Adipocyte (in vitro differentiated cells): ENCODE results near the gene RNF123.

Experiments
- DNase-seq: peaks from one replicate; pipeline ENCODE4 v3.0.0-alpha.2; 2015; ENCODE audit warnings: low read depth
- H3K27me3 ChIP-seq: replicated peaks from 2 replicates; pipeline ENCODE4 v1.7.0; 2013; ENCODE audit warnings: mild to moderate bottlenecking, low read length, moderate library complexity; ENCODE audit not compliant: control insufficient read depth, insufficient read depth
- H3K36me3 ChIP-seq: 2 replicates; pipeline ENCODE4 v1.7.0; 2013; ENCODE audit warnings: low read length, mild to moderate bottlenecking, moderate library complexity; ENCODE audit not compliant: control insufficient read depth, insufficient read depth, severe bottlenecking
- H3K4me1 ChIP-seq: 2 replicates; pipeline ENCODE4 v1.7.0; 2013; ENCODE audit warnings: mild to moderate bottlenecking, low read length, moderate library complexity; ENCODE audit not compliant: control insufficient read depth, insufficient read depth
- H3K4me3 ChIP-seq: 2 replicates; pipeline ENCODE4 v1.7.0; 2013; ENCODE audit warnings: mild to moderate bottlenecking, low read length, moderate library complexity
- H3K9ac ChIP-seq: 2 replicates; pipeline ENCODE4 v1.7.0; 2013; ENCODE audit warnings: mild to moderate bottlenecking, low read length, moderate library complexity
- H3K9me3 ChIP-seq: 2 replicates; pipeline ENCODE4 v1.7.0; 2013; ENCODE audit warnings: mild to moderate bottlenecking, low read length, moderate library complexity; ENCODE audit not compliant: control insufficient read depth

Gene RNF123

DNA sequence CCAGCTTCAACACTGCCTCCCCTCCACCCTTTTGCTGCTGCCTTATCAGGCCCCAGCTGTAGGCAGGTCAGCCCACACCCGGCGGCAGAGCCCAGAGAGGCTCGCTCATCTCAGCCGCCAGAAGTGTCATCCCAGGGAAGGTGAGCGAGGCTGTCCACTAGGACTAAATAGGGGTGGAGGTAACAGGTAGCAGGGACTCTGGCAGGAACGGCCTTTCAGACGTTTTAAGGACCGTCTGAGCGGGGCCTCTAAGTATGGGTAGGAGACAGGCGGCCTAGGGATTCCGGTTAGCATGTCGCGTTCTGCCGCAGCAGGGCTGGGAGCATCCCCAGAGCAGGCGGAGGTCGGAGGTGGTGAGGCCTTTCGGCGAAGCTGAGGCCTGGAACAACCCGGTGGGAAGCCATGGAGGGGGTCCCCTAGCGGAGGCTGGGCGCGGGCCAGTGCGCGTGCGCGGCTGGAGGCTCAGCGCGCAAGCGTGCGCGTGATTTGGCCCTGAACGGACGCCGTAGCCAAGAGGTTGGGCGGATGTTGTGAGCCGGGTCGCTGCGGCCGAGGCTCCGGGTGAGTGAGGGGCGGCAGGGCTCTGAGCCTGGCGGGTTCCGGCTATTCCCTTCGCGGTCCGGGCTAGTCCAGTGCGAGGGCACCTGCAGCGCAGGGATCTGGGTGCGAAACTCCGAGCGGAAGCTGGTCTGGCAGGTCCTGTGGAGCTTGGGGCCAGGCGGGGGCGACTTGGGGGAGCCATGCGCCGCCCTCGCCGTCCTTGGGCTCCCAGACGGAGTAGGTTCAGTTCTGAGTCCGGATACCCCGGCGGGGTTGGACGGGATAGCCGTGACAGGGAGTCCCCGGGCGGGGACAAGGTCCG, at the start of gene RNF123, which contains the start of gene MST1:
Gene RNF123 (plus strand): TSS at position 512 of the 862 bp plus-strand sequence. CDS start 1,609 bp downstream, outside the sequence.
Gene MST1 (minus strand): TSS at position 429 of the 862 bp plus-strand sequence. CDS start 783 bp downstream, outside the sequence.
- peak; percentile 95 for DNase-seq
- H3K4me1 ChIP-seq, result peaks cover 6% of the 10 kb centered on the region
- peak within 1 kb of the TSS; percentile 98 for H3K4me3 ChIP-seq
- no peaks in the 10 kb centered on the region for H3K9me3 ChIP-seq
- no peaks in the 10 kb centered on the region for H3K27me3 ChIP-seq
- H3K36me3 ChIP-seq, result peaks cover 4% of the 10 kb centered on the region
- peak within 1 kb of the TSS; percentile 98 for H3K9ac ChIP-seq

DNA sequence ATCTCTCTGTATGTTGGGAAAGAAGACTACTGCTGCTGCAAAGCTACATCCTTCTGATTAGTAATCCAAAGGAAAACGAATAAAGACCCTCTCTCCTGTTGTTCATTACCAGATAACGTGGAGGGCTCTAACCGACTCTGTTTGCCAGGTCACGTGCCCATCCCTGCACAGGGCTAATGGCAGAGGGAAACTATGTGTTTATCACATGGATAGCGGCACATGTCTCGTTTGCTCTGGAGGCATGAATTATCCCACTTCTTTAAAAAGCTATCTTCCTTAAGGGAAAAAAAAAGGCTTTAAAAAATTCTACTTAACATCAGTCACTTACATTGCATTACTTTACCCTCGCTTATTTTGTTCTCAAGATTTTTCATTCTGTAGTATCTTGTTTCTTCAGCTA, 48.1 kb upstream of the RNF123 start:
- DNase-seq, result no peak
- no peaks in the 10 kb centered on the region for H3K36me3 ChIP-seq
- no peak overlapping the region for H3K4me3 ChIP-seq
- no peaks in the 10 kb centered on the region for H3K9me3 ChIP-seq
- no peaks in the 10 kb centered on the region for H3K4me1 ChIP-seq
- no peak overlapping the region for H3K9ac ChIP-seq
- H3K27me3 ChIP-seq, result peaks cover 30% of the 10 kb centered on the region

DNA sequence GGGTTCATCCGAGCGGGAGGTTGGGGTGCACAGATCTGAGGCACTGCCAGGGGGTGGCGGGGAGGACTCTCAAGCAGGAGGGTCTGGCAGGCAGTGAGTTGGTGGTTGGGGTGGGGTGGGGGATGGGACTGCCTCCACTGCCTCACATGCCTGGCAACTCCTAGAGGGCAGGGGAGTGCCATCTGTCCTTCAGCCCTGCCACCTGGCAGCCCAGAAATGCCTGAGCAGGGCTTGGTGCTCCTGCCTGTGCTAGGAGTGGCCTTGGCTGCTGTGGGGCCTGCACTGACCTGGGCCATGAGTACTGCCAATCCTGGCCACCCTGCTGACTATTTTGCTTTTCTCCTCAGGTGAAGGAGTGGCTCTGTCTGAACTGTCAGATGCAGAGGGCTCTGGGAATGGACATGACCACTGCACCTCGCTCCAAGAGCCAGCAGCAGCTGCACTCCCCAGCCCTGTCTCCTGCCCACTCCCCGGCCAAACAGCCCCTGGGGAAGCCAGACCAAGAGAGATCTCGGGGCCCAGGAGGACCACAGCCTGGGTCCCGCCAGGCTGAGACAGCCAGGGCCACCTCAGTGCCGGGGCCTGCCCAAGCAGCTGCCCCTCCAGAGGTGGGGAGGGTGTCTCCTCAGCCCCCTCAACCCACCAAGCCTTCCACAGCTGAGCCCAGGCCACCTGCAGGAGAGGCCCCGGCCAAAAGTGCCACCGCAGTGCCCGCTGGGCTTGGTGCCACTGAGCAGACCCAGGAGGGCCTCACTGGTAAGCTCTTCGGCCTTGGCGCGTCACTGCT, 47.2 kb upstream of the RNF123 start:
- H3K4me1 ChIP-seq, result no peaks in the 10 kb centered on the region
- DNase-seq, result no peak
- peaks cover 24% of the 10 kb centered on the region for H3K27me3 ChIP-seq
- H3K36me3 ChIP-seq, result no peaks in the 10 kb centered on the region
- H3K9ac ChIP-seq, result no peak overlapping the region
- H3K4me3 ChIP-seq, result no peak overlapping the region
- H3K9me3 ChIP-seq, result no peaks in the 10 kb centered on the region

DNA sequence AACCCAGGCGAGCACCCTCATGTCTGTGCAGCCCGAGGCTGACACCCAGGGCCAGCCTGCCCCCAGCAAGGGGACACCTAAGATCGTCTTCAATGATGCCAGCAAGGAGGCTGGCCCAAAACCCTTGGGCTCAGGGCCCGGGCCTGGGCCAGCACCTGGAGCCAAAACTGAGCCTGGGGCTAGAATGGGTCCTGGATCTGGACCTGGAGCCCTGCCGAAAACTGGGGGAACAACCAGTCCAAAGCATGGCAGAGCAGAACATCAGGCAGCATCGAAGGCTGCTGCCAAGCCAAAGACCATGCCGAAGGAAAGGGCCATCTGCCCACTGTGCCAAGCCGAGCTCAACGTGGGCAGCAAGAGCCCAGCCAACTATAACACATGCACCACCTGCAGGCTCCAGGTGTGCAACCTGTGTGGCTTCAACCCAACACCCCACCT, 46.6 kb upstream of the RNF123 start:
- Histone ChIP-seq H3K4me1 (no peaks in the 10 kb centered on the region), H3K4me3 (no peak overlapping the region)

DNA sequence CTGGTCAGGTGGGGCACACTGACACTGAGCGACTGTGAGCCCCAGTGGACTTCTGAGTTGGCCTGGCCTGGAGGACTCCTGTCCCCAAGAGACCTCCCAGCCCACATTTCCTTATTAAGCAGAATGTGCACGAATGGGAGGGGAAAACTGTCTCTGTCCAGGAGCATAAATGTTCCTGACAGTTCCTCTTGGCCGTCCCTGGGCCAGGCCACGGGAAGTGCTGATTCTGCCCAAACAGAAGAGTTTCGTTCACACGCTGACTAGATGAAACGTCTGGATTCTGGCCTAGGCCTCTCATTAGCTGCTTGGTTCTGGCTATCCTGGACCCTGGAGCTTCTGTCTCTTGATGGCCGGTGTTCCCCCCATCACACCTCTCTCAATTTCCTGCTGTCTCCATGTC, 44.7 kb upstream of the RNF123 start:
- Histone ChIP-seq H3K9ac (no peak overlapping the region), H3K36me3 (no peaks in the 10 kb centered on the region), H3K9me3 (no peaks in the 10 kb centered on the region), H3K4me1 (no peaks in the 10 kb centered on the region), H3K4me3 (no peak overlapping the region), H3K27me3 (peaks cover 25% of the 10 kb centered on the region)
- no peak for DNase-seq

More for the DNA sequence above, 46.6 kb upstream of the RNF123 start:
- Histone ChIP-seq H3K9ac (no peak overlapping the region), H3K36me3 (no peaks in the 10 kb centered on the region), H3K9me3 (no peaks in the 10 kb centered on the region), H3K27me3 (peaks cover 18% of the 10 kb centered on the region)
- DNase-seq, result no peak

DNA sequence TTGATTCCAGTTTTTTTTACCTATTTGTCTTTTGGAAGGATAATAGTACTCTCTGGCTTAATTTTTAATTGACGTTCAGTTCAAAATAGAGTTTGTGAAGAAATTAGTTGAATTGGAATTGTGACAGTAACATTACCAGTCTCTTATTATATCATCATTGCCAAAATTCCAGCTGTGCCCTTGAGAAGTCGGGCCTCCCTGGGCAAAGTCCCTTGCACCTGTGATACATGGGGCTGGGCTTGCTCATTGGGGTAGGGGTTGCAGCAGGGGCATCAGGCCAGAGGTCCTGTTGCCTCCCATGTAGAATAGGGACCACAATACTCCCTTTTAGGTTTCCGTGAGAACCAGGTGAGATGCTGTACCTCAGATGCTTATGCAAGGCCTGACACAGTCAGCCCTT, 43.1 kb upstream of the RNF123 start:
- H3K9me3 ChIP-seq, result no peaks in the 10 kb centered on the region
- no peak overlapping the region for H3K4me3 ChIP-seq
- no peak overlapping the region for H3K9ac ChIP-seq
- no peak for DNase-seq
- peaks cover 26% of the 10 kb centered on the region for H3K27me3 ChIP-seq
- no peaks in the 10 kb centered on the region for H3K36me3 ChIP-seq
- H3K4me1 ChIP-seq, result no peaks in the 10 kb centered on the region

DNA sequence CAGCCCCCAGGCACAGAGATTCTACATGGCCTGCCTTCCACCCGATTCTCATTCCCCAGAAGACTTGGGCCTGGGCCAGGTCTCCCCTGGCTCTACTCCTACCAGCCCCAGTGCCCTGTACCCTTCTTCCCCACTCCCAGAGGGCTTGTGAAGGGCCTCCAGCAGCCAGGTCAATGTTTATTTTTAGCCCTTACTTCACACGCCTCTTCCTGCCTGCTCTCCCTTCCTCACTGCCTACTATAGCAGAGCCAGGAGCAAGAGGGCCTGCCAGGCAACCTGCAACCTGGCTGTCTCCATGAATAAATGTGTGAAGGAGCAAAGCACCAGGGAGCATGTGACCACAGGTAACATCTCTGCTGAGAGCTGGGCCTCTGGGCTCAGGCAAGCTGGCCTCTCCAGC, 41.6 kb upstream of the RNF123 start:
- Histone ChIP-seq H3K4me3 (no peak overlapping the region), H3K27me3 (peaks cover 31% of the 10 kb centered on the region), H3K9ac (no peak overlapping the region), H3K9me3 (no peaks in the 10 kb centered on the region), H3K36me3 (no peaks in the 10 kb centered on the region), H3K4me1 (no peaks in the 10 kb centered on the region)
- no peak for DNase-seq

DNA sequence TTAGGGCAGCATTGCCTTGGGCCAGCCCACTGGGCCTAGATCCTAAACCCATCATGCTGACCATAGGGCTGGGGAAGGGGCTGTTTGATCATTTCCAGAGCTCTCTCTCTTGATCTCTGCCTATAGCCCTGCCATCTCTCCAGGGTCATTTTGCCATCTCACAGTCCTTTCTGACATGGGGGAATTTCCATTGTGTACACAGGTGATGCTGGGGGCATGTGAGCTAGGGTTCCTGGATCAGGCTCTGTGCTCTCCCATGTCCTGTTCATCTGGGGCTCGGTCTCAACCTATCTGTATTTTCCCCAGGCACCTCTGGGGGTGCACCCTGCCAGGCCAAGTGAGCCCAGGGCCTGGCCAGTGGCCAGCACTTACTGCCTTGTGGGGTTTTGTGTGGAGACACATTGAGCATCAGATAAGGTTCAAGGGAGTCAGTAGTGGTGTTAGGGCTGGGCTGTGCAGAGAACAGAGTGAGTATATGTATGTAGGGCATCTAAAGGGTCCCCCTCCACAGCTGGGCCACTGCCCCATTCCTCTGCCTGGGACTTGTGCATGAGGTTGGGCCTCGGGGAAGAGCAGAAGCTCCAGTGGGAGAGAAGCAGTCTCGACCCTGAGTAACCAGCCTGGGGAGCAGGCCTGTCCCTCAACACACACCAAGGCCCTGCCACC, 40.9 kb upstream of the RNF123 start:
- no peaks in the 10 kb centered on the region for H3K36me3 ChIP-seq
- H3K27me3 ChIP-seq, result peaks cover 27% of the 10 kb centered on the region
- no peak overlapping the region for H3K9ac ChIP-seq
- DNase-seq, result no peak
- no peaks in the 10 kb centered on the region for H3K4me1 ChIP-seq
- no peak overlapping the region for H3K4me3 ChIP-seq
- no peaks in the 10 kb centered on the region for H3K9me3 ChIP-seq

DNA sequence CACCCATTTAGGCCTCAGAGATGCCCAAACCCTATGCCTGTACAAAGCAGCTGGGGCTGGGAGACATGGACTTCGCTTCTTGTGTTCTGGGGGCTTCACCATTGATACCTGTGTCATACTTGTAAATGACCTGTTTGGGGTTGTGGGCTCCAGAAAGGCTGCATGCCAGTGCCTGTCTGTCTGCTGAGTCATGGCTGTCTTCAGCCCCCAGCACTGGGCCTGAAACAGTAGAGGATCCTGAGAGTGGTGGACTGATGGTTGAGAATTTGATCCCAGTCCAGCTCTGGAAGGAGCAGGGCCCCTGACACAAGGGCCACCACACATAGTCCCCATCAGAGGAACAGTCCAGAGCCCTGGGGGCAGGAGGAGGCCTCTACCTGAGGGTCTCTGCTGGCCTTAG, 39.8 kb upstream of the RNF123 start:
- DNase-seq, result no peak
- Histone ChIP-seq H3K9me3 (no peaks in the 10 kb centered on the region), H3K9ac (no peak overlapping the region), H3K27me3 (peaks cover 25% of the 10 kb centered on the region), H3K36me3 (no peaks in the 10 kb centered on the region), H3K4me3 (no peak overlapping the region), H3K4me1 (no peaks in the 10 kb centered on the region)

DNA sequence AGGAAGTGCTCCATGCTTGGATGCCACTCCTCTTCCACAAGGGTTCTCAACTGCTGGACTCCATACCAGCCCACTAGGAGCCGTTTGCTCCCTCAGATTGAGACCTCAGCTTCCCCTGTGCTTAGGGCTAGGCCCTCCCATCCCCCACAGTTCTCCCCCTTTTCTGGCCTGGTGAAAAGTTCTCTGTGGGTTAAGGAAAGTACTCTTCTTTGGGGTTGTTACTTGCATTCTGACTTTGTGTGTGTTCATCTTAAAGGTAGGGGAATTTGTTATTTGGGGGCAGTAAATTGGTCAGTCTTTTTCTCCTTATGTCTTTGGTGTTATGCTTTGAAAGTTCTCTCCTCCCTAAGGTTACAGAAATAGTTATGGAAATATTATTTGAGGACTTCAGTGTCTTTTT, 39.2 kb upstream of the RNF123 start:
- Histone ChIP-seq H3K9me3 (no peaks in the 10 kb centered on the region), H3K36me3 (no peaks in the 10 kb centered on the region), H3K9ac (no peak overlapping the region), H3K4me3 (no peak overlapping the region), H3K27me3 (peaks cover 26% of the 10 kb centered on the region), H3K4me1 (no peaks in the 10 kb centered on the region)
- no peak for DNase-seq

DNA sequence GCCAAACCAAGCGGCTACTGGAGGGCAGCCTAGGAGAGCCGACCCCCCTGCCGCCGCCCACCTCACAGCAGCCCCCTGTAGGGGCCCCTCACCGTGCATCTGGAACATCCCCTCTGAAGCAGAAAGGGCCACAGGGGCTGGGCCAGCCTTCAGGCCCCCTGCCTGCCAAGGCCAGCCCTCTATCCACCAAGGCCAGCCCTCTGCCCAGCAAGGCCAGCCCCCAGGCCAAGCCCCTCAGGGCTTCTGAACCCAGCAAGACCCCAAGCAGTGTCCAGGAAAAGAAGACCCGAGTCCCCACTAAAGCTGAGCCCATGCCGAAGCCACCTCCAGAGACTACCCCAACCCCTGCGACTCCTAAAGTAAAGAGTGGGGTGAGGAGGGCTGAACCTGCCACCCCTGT, 38.7 kb upstream of the RNF123 start:
- Histone ChIP-seq H3K9me3 (no peaks in the 10 kb centered on the region), H3K9ac (no peak overlapping the region), H3K4me3 (no peak overlapping the region), H3K27me3 (peaks cover 30% of the 10 kb centered on the region), H3K36me3 (no peaks in the 10 kb centered on the region), H3K4me1 (no peaks in the 10 kb centered on the region)
- DNase-seq, result no peak
